ENCODE results near the gene DGKE.

The DGKE gene

GRCh38 chr17:56883616-56884015, 49.7 kb downstream of the DGKE start:
- Mint-ChIP-seq H3K27me3 (no peaks in the 10 kb centered on the region), H3K36me3 (peaks cover 25% of the 10 kb centered on the region), H3K27ac (no peak overlapping the region), H3K4me3 (no peak overlapping the region), H3K4me1 (peaks cover 9% of the 10 kb centered on the region), H3K9me3 (peaks cover 3% of the 10 kb centered on the region)
- DNase-seq (ENCODE audit: low spot score in 2 of 2) (no peak), ATAC-seq (ENCODE audit: low read depth) (no peak)

GRCh38 chr17:56884483-56885311, 50.7 kb downstream of the DGKE start:
- Mint-ChIP-seq H3K4me3 (no peak overlapping the region), H3K27me3 (no peaks in the 10 kb centered on the region), H3K27ac (peak overlapping the region; percentile 42), H3K9me3 (peaks cover 3% of the 10 kb centered on the region), H3K36me3 (peaks cover 33% of the 10 kb centered on the region), H3K4me1 (peaks cover 9% of the 10 kb centered on the region)
- ATAC-seq (ENCODE audit: low read depth) (no peak), DNase-seq (ENCODE audit: low spot score in 2 of 2) (no peak)

GRCh38 chr17:56885312-56885657, 51.3 kb downstream of the DGKE start:
- peaks cover 35% of the 10 kb centered on the region for H3K36me3 Mint-ChIP-seq

GRCh38 chr17:56886288-56886731, 52.4 kb downstream of the DGKE start:
- ATAC-seq (ENCODE audit: low read depth) (no peak), DNase-seq (ENCODE audit: low spot score in 2 of 2) (no peak)
- H3K27ac Mint-ChIP-seq = no peak overlapping the region
- peaks cover 3% of the 10 kb centered on the region for H3K9me3 Mint-ChIP-seq
- no peaks in the 10 kb centered on the region for H3K27me3 Mint-ChIP-seq
- H3K36me3 Mint-ChIP-seq = peaks cover 37% of the 10 kb centered on the region
- H3K4me3 Mint-ChIP-seq = no peak overlapping the region
- peaks cover 6% of the 10 kb centered on the region for H3K4me1 Mint-ChIP-seq

More at GRCh38 chr17:56885312-56885657, 51.3 kb downstream of the DGKE start:
- H3K4me3 Mint-ChIP-seq = no peak overlapping the region
- DNase-seq (ENCODE audit: low spot score in 2 of 2) (no peak), ATAC-seq (ENCODE audit: low read depth) (no peak)
- peaks cover 9% of the 10 kb centered on the region for H3K4me1 Mint-ChIP-seq
- H3K9me3 Mint-ChIP-seq = peaks cover 3% of the 10 kb centered on the region
- H3K27ac Mint-ChIP-seq = peak overlapping the region; percentile 42
- H3K27me3 Mint-ChIP-seq = no peaks in the 10 kb centered on the region

- DNase-seq (ENCODE audit: low spot score in 2 of 2) (no peak), ATAC-seq (ENCODE audit: low read depth) (no peak)
- no peaks in the 10 kb centered on the region for H3K27me3 Mint-ChIP-seq
- peaks cover 3% of the 10 kb centered on the region for H3K9me3 Mint-ChIP-seq
- H3K4me1 Mint-ChIP-seq = peaks cover 6% of the 10 kb centered on the region
- peaks cover 41% of the 10 kb centered on the region for H3K36me3 Mint-ChIP-seq
- H3K4me3 Mint-ChIP-seq = no peak overlapping the region
- H3K27ac Mint-ChIP-seq = no peak overlapping the region
Measured at GRCh38 chr17:56887105-56887504, 53.2 kb downstream of the DGKE start.

- H3K4me3 Mint-ChIP-seq = no peak overlapping the region
- no peaks in the 10 kb centered on the region for H3K27me3 Mint-ChIP-seq
- peaks cover 3% of the 10 kb centered on the region for H3K9me3 Mint-ChIP-seq
- H3K4me1 Mint-ChIP-seq = peaks cover 13% of the 10 kb centered on the region
- no peak for DNase-seq (ENCODE audit: low spot score in 2 of 2)
- H3K36me3 Mint-ChIP-seq = peaks cover 48% of the 10 kb centered on the region
- no peak for ATAC-seq (ENCODE audit: low read depth)
- H3K27ac Mint-ChIP-seq = no peak overlapping the region
Measured at GRCh38 chr17:56887552-56888467, 53.9 kb downstream of the DGKE start.

- H3K9me3 Mint-ChIP-seq = peaks cover 3% of the 10 kb centered on the region
- peaks cover 57% of the 10 kb centered on the region for H3K36me3 Mint-ChIP-seq
- H3K4me1 Mint-ChIP-seq = peaks cover 15% of the 10 kb centered on the region
- H3K4me3 Mint-ChIP-seq = no peak overlapping the region
- no peaks in the 10 kb centered on the region for H3K27me3 Mint-ChIP-seq
- H3K27ac Mint-ChIP-seq = no peak overlapping the region
- no peak for ATAC-seq (ENCODE audit: low read depth)
- no peak for DNase-seq (ENCODE audit: low spot score in 2 of 2)
Measured at GRCh38 chr17:56890390-56890789, 56.4 kb downstream of the DGKE start.

GRCh38 chr17:56890906-56891674, 57.1 kb downstream of the DGKE start:
- H3K36me3 Mint-ChIP-seq = peaks cover 56% of the 10 kb centered on the region
- ATAC-seq (ENCODE audit: low read depth) (no peak), DNase-seq (ENCODE audit: low spot score in 2 of 2) (no peak)
- peaks cover 15% of the 10 kb centered on the region for H3K4me1 Mint-ChIP-seq
- no peak overlapping the region for H3K4me3 Mint-ChIP-seq
- peaks cover 3% of the 10 kb centered on the region for H3K9me3 Mint-ChIP-seq
- no peaks in the 10 kb centered on the region for H3K27me3 Mint-ChIP-seq
- H3K27ac Mint-ChIP-seq = no peak overlapping the region

- H3K4me3 Mint-ChIP-seq = no peak overlapping the region
- DNase-seq (ENCODE audit: low spot score in 2 of 2) = peak; percentile 47 to 54
- ATAC-seq (ENCODE audit: low read depth) = peak; percentile 73
- peaks cover 50% of the 10 kb centered on the region for H3K36me3 Mint-ChIP-seq
- H3K9me3 Mint-ChIP-seq = peaks cover 3% of the 10 kb centered on the region
- no peak overlapping the region for H3K27ac Mint-ChIP-seq
- H3K4me1 Mint-ChIP-seq = peaks cover 11% of the 10 kb centered on the region
- no peaks in the 10 kb centered on the region for H3K27me3 Mint-ChIP-seq
Measured at GRCh38 chr17:56891751-56892150, 57.8 kb downstream of the DGKE start.

- H3K27me3 Mint-ChIP-seq = no peaks in the 10 kb centered on the region
- no peak overlapping the region for H3K27ac Mint-ChIP-seq
- peaks cover 48% of the 10 kb centered on the region for H3K36me3 Mint-ChIP-seq
Measured at GRCh38 chr17:56892333-56892732, 58.4 kb downstream of the DGKE start.

GRCh38 chr17:56893503-56893902, 59.6 kb downstream of the DGKE start:
- Mint-ChIP-seq H3K4me1 (peaks cover 26% of the 10 kb centered on the region), H3K9me3 (peaks cover under 1% of the 10 kb centered on the region), H3K4me3 (no peak overlapping the region), H3K36me3 (peaks cover 46% of the 10 kb centered on the region), H3K27ac (no peak overlapping the region), H3K27me3 (no peaks in the 10 kb centered on the region)
- ATAC-seq (ENCODE audit: low read depth) = no peak
- DNase-seq (ENCODE audit: low spot score in 2 of 2) = no peak

More at GRCh38 chr17:56892333-56892732, 58.4 kb downstream of the DGKE start:
- ATAC-seq (ENCODE audit: low read depth) (no peak), DNase-seq (ENCODE audit: low spot score in 2 of 2) (no peak)
- Mint-ChIP-seq H3K9me3 (peaks cover 3% of the 10 kb centered on the region), H3K4me1 (peaks cover 14% of the 10 kb centered on the region), H3K4me3 (no peak overlapping the region)

GRCh38 chr17:56894859-56895455, 61.0 kb downstream of the DGKE start:
- H3K4me1 Mint-ChIP-seq = peaks cover 33% of the 10 kb centered on the region
- ATAC-seq (ENCODE audit: low read depth) = no peak
- no peak overlapping the region for H3K4me3 Mint-ChIP-seq
- H3K9me3 Mint-ChIP-seq = no peaks in the 10 kb centered on the region
- no peak overlapping the region for H3K27ac Mint-ChIP-seq
- no peak for DNase-seq (ENCODE audit: low spot score in 2 of 2)
- H3K27me3 Mint-ChIP-seq = no peaks in the 10 kb centered on the region
- H3K36me3 Mint-ChIP-seq = peaks cover 39% of the 10 kb centered on the region

- H3K4me3 Mint-ChIP-seq = no peak overlapping the region
- no peak for ATAC-seq (ENCODE audit: low read depth)
- no peaks in the 10 kb centered on the region for H3K27me3 Mint-ChIP-seq
- peaks cover 39% of the 10 kb centered on the region for H3K4me1 Mint-ChIP-seq
- DNase-seq (ENCODE audit: low spot score in 2 of 2) = no peak
- H3K9me3 Mint-ChIP-seq = no peaks in the 10 kb centered on the region
- H3K27ac Mint-ChIP-seq = no peak overlapping the region
- peaks cover 44% of the 10 kb centered on the region for H3K36me3 Mint-ChIP-seq
Measured at GRCh38 chr17:56896217-56896967, 62.4 kb downstream of the DGKE start.
